Esophagus squamous epithelium (tissue), 5 donors: ENCODE data around the gene HOXA4. TPM values are rescaled to one million over a fixed set of nuclear protein-coding genes. Genes with fewer than 3 reads are reported as not detected.

ENCODE experiments used
- DNase-seq: peaks from one replicate; lab custom pipeline; 2025; lab: John Stamatoyannopoulos, UW
- H3K27ac ChIP-seq, 4 donors: fragments of 200-600 bp; sonication (generic); one replicate each; pipeline ENCODE4 v1.5.1; 2016 to 2019; ENCODE audit warnings: mild to moderate bottlenecking in 1 of 4
- H3K27me3 ChIP-seq, 4 donors: fragments of 200-600 bp; sonication (generic); 1 replicate in 3 of 4; 2 replicates in 1 of 4; pipeline versions ENCODE4 v1.5.1 to v1.6.0; 2017 to 2021; ENCODE audit warnings: antibody characterized with exemption in 1 of 4
- H3K36me3 ChIP-seq, 3 donors: fragments of 200-600 bp; sonication (generic); one replicate each; pipeline ENCODE4 v1.5.1; 2016 to 2019
- H3K4me1 ChIP-seq, 3 donors: fragments of 200-600 bp; sonication (generic); one replicate each; pipeline ENCODE4 v1.5.1; 2017 to 2019
- H3K4me3 ChIP-seq, 4 donors: fragments of 200-600 bp; sonication (generic); 1 replicate in 3 of 4; 2 replicates in 1 of 4; pipeline ENCODE4 v1.5.1; 2016 to 2019; ENCODE audit warnings: mild to moderate bottlenecking in 2 of 4, moderate library complexity in 1 of 4
- H3K9me3 ChIP-seq, 3 donors: fragments of 200-600 bp; sonication (generic); one replicate each; pipeline ENCODE4 v1.5.1; 2016 to 2019
- CTCF ChIP-seq, 6 experiments: fragments of 450-650 bp in 4 of 6; fragments of 200-600 bp in 2 of 6; sonication (generic) in 2 of 6; IDR thresholded peaks; one replicate each; pipeline ENCODE4 v1.5.1; 2016 to 2019; ENCODE audit warnings: antibody characterized with exemption in 6 of 6, mild to moderate bottlenecking in 4 of 6, moderate library complexity in 4 of 6
- POLR2A ChIP-seq, 4 donors: fragments of 450-650 bp; IDR thresholded peaks; one replicate each; pipeline ENCODE4 v1.6.1; 2017; ENCODE audit warnings: antibody characterized with exemption in 4 of 4, mild to moderate bottlenecking in 4 of 4, moderate library complexity in 3 of 4
- WGBS, 2 donors: methylation state at CpG; one replicate each; pipeline ENCODE4 v1.1.5; 2018; 5-methylcytosine and 5-hydroxymethylcytosine counted together
- intact Hi-C: fragments of 100-400 bp; cut with DNase I; formaldehyde crosslinking; loops from one replicate; pipeline ENCODE4 v1.15.0; 2022
- total RNA-seq, 4 donors: library from RNA; depleted of rRNA; stranded (reverse); fragments of >200 nt; gene quantifications; one replicate each; pipeline ENCODE4 v1.1.0, GENCODE V29; 2016
- donor health status: DM: yes; HTN: yes; CAD: no.

HOXA4 gene
- total RNA-seq, 4 donors from 2014 or later = 2.9 to 6.7 (median 4.1) TPM

- H3K4me1 ChIP-seq = peaks cover 0 to 39% (median 3%) of the 10 kb centered on the region in 3 donors
- WGBS, 2 donors = 76 to 77% methylated on average over 6 of the region's 6 CpGs
- TF ChIP-seq POLR2A (IDR thresholded peaks at IDR 0.05) (no peak), CTCF (IDR thresholded peaks at IDR 0.05) (no peak)
- peaks cover 0 to 20% (median under 1%) of the 10 kb centered on the region in 4 donors for H3K27me3 ChIP-seq
- H3K4me3 ChIP-seq = no peak overlapping the region
- no peak for DNase-seq
- no peak overlapping the region for H3K27ac ChIP-seq
- H3K36me3 ChIP-seq = no peaks in the 10 kb centered on the region
- intact Hi-C loops = no loop called here
- no peaks in the 10 kb centered on the region for H3K9me3 ChIP-seq
These were observed 37.2 kb downstream of the HOXA4 start for GRCh38 chr7:27093184-27093895.

GRCh38 chr7:27092819-27093110 lies 37.8 kb downstream of the HOXA4 start:
- peaks cover 0 to 25% (median 3%) of the 10 kb centered on the region in 4 donors for H3K27me3 ChIP-seq
- 84 to 95% methylated on average over 1 of the region's 1 CpG for WGBS, 2 donors
- H3K27ac ChIP-seq = no peak overlapping the region
- peaks cover 0 to 39% (median 3%) of the 10 kb centered on the region in 3 donors for H3K4me1 ChIP-seq
- intact Hi-C loops = no loop called here
- H3K9me3 ChIP-seq = no peaks in the 10 kb centered on the region
- H3K4me3 ChIP-seq = no peak overlapping the region
- H3K36me3 ChIP-seq = no peaks in the 10 kb centered on the region
- TF ChIP-seq CTCF (IDR thresholded peaks at IDR 0.05) (no peak), POLR2A (IDR thresholded peaks at IDR 0.05) (no peak)
- DNase-seq = no peak

- no peak for TF ChIP-seq CTCF (IDR thresholded peaks at IDR 0.05)
- no peak for TF ChIP-seq POLR2A (IDR thresholded peaks at IDR 0.05)
- WGBS, 2 donors = 67 to 72% methylated on average over 8 to 9 of the region's 9 CpGs
- DNase-seq = no peak
- H3K27me3 ChIP-seq = peaks cover 0 to 31% (median 4%) of the 10 kb centered on the region in 4 donors
- intact Hi-C loops = no loop called here
- no peaks in the 10 kb centered on the region for H3K9me3 ChIP-seq
- peaks cover 0 to 33% (median 0%) of the 10 kb centered on the region in 3 donors for H3K4me1 ChIP-seq
- no peak overlapping the region for H3K27ac ChIP-seq
- H3K4me3 ChIP-seq = no peak overlapping the region
- no peaks in the 10 kb centered on the region for H3K36me3 ChIP-seq
These were observed 38.4 kb downstream of the HOXA4 start for GRCh38 chr7:27091941-27092818.

- no peak for DNase-seq
- H3K4me3 ChIP-seq = no peak overlapping the region
- WGBS, 2 donors = 41 to 60% methylated on average over 3 of the region's 3 CpGs
- peaks cover 0 to 35% (median 4%) of the 10 kb centered on the region in 4 donors for H3K27me3 ChIP-seq
- intact Hi-C loops = no loop called here
- no peak for TF ChIP-seq CTCF (IDR thresholded peaks at IDR 0.05)
- TF ChIP-seq POLR2A (IDR thresholded peaks at IDR 0.05) = no peak
- H3K27ac ChIP-seq = no peak overlapping the region
- H3K9me3 ChIP-seq = no peaks in the 10 kb centered on the region
- H3K4me1 ChIP-seq = peaks cover 0 to 30% (median 0%) of the 10 kb centered on the region in 3 donors
- no peaks in the 10 kb centered on the region for H3K36me3 ChIP-seq
These were observed 39.5 kb downstream of the HOXA4 start for GRCh38 chr7:27091105-27091504.
